Measurements from ENCODE around the gene GPN2.
A peak's percentile ranks its signal among the peaks of the same experiment; 100 is the strongest.
"Not testable (repeated sequence)": the region's sequence is repeated elsewhere in the genome, so short reads cannot be mapped to it uniquely, and the experiment has no call there.

GPN2 gene

DNA sequence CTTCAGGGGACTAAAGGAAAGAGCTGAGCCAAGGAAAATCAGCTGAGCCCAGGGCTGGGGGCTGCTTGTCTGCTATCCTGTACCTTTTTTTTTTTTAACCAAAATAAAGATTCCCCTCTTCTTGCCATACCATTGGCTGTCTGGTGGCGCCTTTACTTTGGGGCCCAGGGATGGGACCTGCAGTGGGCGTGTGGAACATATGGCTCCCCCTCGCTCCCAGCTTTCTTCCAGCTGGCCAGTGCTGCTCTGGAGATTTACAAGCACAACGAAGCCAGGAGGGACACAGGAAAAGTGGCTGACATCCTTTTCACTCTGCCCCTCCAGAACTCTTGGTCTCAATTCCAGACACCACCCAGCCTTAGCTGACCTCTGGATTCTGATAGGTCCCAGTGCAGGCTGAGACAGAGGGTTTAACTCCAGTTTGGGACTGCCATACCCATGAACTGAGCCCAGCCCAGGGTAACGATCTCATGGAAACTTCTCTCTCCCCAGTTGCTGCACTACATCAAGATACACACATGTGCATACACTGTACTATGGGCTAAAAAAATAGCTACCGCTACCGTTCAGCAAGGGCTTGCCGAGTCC, 32.5 kb downstream of the GPN2 start:
- DNase-seq (ENCODE audit: low read depth in 2 of 2), result no peak

DNA sequence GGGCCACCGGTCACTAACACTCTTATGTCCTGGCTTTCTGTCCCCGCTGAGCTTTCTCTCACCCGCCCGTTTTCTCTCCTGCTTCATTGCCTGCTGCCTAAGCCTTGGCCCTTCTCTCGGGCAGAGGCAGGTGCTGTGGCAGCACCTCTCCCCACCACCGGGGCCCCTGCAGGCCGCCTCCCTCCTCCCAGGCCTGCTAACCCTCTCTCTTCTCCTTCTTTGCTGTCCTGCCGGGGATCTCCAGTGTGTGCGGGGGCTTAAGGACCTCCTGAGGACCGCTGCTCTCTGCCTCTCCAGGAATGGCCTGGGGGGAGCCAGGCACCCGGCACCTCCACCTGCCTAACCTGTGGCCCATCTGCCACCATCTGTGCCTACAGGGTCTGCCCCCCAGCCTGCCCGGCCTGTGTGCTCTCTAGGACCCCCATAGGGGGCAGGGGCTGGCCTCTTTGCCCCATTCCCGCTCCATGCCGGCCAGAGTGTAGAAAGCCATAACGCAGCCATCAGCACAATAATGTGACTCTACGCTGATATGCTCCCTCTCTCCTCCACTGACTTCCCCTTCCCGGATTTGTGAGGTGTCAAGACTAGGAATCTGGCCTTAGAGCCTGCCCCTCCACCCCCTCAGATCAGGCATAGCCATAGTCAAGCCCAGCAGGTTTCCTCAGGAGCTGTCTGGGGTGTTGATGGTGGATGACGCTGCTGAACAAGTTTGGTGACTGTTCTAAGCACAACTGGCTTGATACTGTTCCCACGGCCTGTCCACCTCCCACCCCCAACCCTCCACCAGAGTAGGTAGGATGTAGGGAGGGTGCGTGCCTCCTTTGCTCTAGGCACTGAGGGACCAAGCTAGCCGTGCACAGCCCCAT, 33.2 kb downstream of the GPN2 start:
- DNase-seq (ENCODE audit: low read depth in 2 of 2), result no peak

- DNase-seq (ENCODE audit: low read depth in 2 of 2), result no peak
Observed at GRCh38 chr1:26856181-26856580, 33.9 kb downstream of the GPN2 start.

GRCh38 chr1:26855636-26856035, 34.4 kb downstream of the GPN2 start:
- DNase-seq (ENCODE audit: low read depth in 2 of 2), result no peak

- no peak for DNase-seq (ENCODE audit: low read depth in 2 of 2)
Observed at GRCh38 chr1:26854906-26855305, 35.2 kb downstream of the GPN2 start.

- DNase-seq (ENCODE audit: low read depth in 2 of 2), result no peak
Observed at GRCh38 chr1:26853600-26853999, 36.5 kb downstream of the GPN2 start.

GRCh38 chr1:26853156-26853555, 36.9 kb downstream of the GPN2 start:
- peak; percentile 66 to 71 for DNase-seq (ENCODE audit: low read depth in 2 of 2)

GRCh38 chr1:26852701-26853100, 37.4 kb downstream of the GPN2 start:
- DNase-seq (ENCODE audit: low read depth in 2 of 2), result no peak

DNA sequence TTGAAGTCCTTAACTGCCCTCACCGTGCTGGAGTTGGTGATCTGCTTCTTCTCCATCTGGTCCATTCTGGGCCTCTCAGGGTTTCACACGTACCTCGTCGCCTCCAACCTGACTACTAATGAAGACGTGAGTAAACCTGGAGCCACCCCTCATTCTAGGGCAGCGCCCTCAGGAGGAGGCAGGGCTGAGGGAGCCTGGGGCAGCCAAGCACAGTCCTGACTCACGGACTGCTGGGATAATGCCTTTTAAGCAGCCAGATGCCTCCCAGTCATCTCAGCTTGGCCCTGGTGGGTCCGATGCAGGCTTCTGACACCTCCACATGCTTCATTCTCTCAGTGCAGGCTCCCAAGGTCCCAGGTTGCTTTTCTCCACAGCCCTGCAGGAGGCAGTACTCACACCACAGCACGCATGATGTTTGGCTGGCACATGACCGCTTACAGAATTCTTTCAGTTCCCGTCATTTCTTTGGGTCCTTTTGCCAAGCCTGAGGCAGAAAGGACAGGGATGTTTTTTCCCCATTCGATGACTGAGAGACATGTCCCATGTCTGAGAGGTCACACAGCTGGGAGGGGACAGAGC, 38.9 kb downstream of the GPN2 start:
- no peak for DNase-seq (ENCODE audit: low read depth in 2 of 2)

DNA sequence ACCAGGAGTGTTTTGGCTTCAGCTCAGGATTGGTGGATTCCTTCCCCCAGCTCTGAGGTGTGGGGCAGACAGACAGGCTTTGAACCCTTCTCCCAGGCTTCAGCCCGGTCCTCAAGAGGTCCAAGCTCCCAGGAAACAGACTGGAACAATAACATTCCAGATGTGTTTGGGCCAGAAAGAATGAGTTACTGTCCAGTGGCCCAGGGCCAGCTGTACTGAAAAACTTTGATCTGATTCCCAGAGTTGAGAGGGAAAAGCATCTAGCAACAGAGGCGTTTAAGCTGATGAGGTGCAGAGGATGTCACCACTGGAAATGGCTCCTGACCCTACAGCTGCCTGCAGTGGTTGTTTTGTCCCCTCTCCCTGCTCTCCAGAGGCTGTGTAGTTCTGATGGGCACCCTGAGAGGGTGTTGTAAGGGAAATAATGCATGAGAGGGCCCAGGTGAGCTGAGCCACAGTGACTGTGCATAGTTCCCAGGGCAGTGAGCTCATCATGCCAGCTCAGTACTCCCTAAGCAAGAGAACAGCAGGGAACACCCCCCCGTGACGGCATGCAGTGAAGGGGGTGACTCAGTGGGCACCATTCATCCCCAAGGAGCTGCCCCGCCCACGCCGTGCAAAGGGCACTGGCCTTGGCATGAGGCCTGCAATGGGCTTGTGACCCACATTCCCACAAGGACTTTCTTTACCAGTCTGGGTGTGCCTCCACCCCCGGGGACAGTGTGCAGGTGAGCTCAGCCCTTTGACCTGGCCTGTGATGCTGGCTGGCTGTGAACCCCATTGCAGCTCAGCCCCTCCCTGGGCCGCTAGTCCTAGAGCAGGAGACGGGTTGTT, 40.9 kb downstream of the GPN2 start:
- DNase-seq (ENCODE audit: low read depth in 2 of 2), result no peak

- DNase-seq (ENCODE audit: low read depth in 2 of 2), result no peak
Observed at GRCh38 chr1:26848499-26848898, 41.6 kb downstream of the GPN2 start.

DNA sequence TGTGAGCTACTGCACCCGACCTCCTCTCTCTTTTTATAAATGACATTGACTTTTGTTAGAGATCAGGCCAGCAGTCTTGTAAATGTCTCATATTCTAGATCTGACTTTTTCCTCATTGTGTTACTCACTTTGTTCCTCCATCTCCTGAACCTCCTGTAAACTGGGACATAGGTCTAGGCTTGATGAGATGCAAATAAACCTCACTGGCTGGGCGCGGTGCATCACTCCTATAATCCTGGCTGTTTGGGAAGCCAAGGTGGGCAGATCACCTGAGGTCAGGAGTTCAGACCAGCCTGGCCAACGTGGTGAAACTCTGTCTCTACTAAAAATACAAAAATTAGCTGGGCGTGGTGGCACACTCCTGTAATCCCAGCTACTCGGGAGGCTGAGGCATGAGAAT, 42.3 kb downstream of the GPN2 start:
- DNase-seq (ENCODE audit: low read depth in 2 of 2), result not testable (repeated sequence)

DNA sequence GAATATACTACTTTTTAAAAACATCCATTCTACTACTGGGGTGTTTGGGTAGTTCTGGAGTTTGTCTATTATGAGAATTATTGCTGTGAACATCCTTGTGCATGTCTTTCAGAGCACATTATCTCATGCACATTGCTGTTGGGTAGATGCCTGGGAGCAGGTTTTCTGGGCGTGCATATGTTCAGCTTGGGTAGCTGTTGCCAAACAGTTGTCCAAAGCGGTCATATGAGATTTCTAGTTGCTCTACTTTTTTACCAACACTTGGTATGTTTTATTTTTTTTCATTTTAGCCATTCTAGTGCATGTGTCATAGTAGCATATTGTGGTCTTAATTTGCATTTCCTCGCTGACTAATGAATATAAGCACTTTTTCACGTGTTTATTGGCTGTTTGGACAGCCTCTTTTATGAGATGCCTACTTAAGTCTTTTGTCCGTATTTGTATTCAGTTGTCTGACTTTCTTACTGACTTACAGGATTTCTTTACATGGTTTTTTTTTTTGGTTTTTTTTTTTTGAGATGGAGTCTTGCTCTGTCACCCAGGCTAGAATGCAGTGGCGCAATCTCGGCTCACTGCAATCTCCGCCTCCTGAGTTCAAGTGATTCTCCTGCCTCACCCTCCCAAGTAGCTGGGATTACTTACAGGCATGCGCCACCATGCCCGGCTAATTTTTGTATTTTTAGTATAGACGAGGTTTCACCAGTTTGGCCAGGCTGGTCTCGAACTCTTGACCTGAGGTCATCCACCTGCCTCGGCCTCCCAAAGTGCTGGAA, 45.5 kb downstream of the GPN2 start:
- DNase-seq (ENCODE audit: low read depth in 2 of 2), result no peak

- DNase-seq (ENCODE audit: low read depth in 2 of 2), result no peak
Observed at GRCh38 chr1:26839779-26840178, 50.3 kb downstream of the GPN2 start.

GRCh38 chr1:26839339-26839722, 50.8 kb downstream of the GPN2 start:
- no peak for DNase-seq (ENCODE audit: low read depth in 2 of 2)

- no peak for DNase-seq (ENCODE audit: low read depth in 2 of 2)
Observed at GRCh38 chr1:26838474-26839338, 51.4 kb downstream of the GPN2 start.

DNA sequence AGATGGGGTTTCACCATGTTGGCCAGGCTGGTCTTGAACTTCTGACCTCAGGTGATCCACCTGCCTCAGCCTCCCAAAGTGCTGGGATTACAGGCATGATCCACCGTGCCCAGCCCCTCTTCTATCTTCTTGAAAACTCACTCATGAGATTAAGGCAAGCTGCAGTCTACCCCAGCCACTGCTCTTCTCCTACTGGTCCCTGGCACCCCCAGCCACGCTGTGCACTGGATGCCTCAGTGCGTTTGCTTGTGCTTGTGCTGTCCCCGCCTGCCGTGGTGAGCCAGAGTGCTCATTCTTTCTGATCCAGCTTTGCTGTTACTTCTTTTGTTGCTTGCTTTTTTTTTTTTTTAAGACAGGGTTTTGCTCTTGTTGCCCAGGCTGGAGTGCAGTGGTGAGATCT, 52.4 kb downstream of the GPN2 start:
- DNase-seq (ENCODE audit: low read depth in 2 of 2), result not testable (repeated sequence)

DNA sequence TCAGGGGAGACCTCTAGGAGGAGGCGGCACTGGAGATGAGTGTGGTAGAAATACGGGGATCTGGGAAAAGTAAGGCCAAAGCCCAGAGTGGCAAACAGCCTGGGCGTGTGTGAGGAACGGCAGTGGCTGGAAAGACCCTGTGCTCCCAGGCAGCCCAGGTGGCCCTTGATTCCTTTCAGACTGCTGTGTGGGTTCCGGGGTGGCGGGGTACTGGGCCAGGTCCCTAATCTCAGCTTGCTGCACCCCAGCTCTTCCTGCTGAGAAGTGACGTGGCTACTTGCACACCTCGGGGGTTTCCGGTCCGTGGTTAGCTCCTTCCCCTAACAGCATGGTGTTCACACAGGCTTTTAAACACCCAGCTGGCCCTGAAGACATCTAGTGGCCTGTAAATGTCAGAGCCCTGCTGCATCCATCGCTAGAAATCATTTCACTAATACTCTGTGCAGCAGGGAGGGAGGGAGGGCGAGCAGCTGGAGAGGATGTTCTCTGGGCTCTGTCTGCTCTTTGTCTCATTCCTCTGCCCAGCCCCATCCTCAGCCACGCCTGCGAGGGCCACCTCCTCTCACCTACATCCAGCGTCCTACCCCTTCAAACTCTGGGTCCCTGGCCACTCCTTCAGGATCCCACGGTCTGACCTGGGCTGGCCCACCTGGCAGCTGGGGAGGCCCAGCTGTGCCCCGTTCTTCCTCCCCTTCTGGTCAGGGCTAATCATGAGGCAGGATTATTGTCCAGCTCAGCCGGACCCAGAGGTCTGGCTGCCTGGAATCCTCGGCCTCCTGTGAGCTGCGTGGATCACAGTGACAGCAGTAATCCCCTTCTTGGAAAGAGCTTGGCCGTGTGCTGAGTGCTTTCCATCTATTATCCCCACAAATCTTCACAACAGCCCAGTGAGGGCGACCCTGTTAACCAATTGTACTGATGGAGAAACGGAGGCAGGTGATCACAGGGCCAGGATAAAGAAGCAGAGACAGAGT, 56.4 kb downstream of the GPN2 start:
- peak; percentile 58 to 77 for DNase-seq (ENCODE audit: low read depth in 2 of 2)

DNA sequence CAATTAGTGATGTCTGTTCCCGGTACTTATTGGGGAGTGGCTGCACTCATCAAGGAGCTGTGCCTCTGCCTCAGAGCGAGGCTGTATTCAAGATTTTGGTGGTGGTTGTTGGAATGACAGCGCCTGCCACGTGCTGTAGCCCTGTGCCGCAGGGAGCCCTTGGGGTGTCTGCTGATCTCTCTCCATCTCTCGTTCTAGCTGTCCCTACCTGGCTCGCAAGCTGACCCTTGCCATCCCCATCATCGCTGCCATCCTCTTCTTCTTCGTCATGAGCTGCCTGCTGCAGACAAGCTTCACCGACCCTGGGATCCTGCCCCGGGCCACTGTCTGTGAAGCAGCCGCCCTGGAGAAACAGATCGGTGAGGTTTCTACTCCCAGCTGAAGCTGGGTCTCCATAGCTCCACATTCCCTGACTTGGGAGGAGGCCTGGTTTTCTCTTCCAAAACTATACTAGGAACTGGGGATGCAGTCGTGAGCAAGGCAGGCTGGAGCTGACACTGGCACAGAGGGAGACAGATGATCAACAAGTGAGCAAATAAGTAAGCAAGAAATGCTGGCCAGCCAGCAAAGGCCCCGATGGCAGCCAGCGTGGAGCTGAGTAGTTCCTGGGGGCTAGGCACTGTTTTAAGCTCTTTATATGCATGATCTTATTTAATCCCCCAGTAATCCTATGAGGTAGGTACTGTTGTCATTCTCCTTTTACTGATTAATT, 57.7 kb downstream of the GPN2 start:
- no peak for DNase-seq (ENCODE audit: low read depth in 2 of 2)
